GM23338 (cell line): Measurements from ENCODE around the gene ADCYAP1.

Experiments used
- CREB1 ChIP-seq: fragments of 250-450 bp; sonication (Bioruptor Pico); IDR thresholded peaks from 2 replicates; pipeline ENCODE4 v1.5.0; 2020; ENCODE audit warnings: low read depth, mild to moderate bottlenecking, moderate library complexity
- CTCF ChIP-seq, 2 experiments: fragments of 200-600 bp in 1 of 2; sonication (generic) in 1 of 2; conservative IDR thresholded peaks; 2 replicates each; pipeline versions ENCODE4 v1.5.1 to v1.6.1; 2016 to 2017; ENCODE audit warnings: antibody characterized with exemption in 2 of 2, low read depth in 2 of 2, mild to moderate bottlenecking in 2 of 2, moderate library complexity in 1 of 2
- EZH2 ChIP-seq: fragments of 200-600 bp; sonication (generic); IDR thresholded peaks from one replicate; pipeline ENCODE4 v1.8.0; 2017; ENCODE audit warnings: antibody characterized with exemption, mild to moderate bottlenecking, low read depth; ENCODE audit not compliant: unreplicated experiment
- EZH2phosphoT487 ChIP-seq: fragments of 200-600 bp; sonication (generic); IDR thresholded peaks from one replicate; pipeline ENCODE4 v1.8.1; 2018; ENCODE audit warnings: antibody characterized with exemption; ENCODE audit not compliant: unreplicated experiment
- POLR2AphosphoS5 ChIP-seq: IDR thresholded peaks from 2 replicates; pipeline ENCODE4 v1.6.1; 2016; ENCODE audit warnings: antibody characterized with exemption, low read depth
- REST ChIP-seq: IDR thresholded peaks from one replicate; pipeline ENCODE4 v1.6.1; 2018; ENCODE audit warnings: antibody characterized with exemption; ENCODE audit not compliant: unreplicated experiment
- ZNF331 ChIP-seq: fragments of 250-450 bp; sonication (Bioruptor Pico); IDR thresholded peaks from 2 replicates; pipeline ENCODE4 v1.5.0; 2020; ENCODE audit warnings: low read depth, mild to moderate bottlenecking, moderate library complexity

GRCh38 chr18:877238-877637, 27.4 kb upstream of the ADCYAP1 start:
- TF ChIP-seq EZH2phosphoT487 (no peak), REST (no peak), CTCF (conservative IDR thresholded peaks at IDR 0.05; ENCODE audit: low read depth in 2 of 2) (no peak), POLR2AphosphoS5 (no peak), EZH2 (no peak), CREB1 (CRISPR knock-in tag) (no peak), ZNF331 (CRISPR knock-in tag) (no peak)
